SIG-M5 treated with dmso at 0.1 percent for 504 hours (cell line): ENCODE measurements around the gene PEX10.

Source experiments
- DNase-seq: peaks from one replicate; lab custom pipeline; 2025; ENCODE audit not compliant: unreplicated experiment; lab: John Stamatoyannopoulos, UW

Gene PEX10

DNA sequence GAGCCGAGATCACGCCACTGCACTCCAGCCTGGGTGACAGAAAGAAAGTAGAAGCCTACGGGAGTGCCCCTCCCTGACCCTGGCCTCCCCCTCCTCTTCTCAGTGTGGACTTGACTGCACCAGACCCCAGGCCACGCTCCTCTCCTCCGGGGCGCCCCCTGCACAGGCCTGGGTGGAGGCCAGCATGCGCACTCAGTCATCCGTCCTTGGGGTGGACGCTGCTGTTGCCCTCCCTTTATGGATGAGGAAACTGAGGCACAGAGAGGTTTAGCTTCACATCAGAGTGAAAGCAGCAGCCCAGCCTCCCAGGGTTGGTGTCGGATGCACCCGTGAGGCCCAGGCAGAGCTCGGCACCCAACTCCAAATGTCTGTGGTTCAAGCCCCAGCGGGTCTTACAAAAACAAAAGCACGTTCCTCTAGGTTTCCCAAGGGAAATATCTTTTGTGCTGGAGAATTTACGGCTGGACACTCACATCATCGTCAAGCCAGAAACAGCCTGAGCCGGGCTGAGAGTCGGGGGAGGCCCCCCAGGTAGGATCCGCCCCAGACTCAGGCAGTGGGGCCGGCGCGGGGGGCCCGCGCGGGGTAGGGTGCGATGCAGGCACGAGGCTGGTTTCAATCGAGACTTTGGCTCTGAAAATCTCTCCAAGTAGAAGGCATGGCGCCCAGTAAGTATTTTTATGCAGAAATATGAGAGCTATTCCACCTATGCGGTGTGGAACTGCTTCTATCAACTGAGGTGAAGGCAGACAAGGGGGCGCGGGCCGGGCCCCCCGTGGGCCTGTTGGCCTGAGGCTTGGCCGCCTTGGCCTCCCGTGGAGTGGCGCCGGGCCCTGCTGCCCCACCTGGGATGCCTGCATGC lies 57.6 kb downstream of the PEX10 start:
- DNase-seq: no peak
